Thyroid gland (tissue), 4 donors: Measurements from ENCODE around the gene FLRT2.

Experiments used
- POLR2A ChIP-seq, 2 donors: fragments of 450-650 bp; IDR thresholded peaks; one replicate each; pipeline ENCODE4 v1.6.1; 2017; ENCODE audit warnings: antibody characterized with exemption in 2 of 2, mild to moderate bottlenecking in 2 of 2, moderate library complexity in 1 of 2
- TF ChIP-seq, protein P1 (sequence below), 6 experiments: fragments of 200-600 bp in 3 of 6; fragments of 450-650 bp in 3 of 6; sonication (generic) in 3 of 6; IDR thresholded peaks; one replicate each; pipeline ENCODE4 v1.5.1; 2016 to 2019; ENCODE audit warnings: antibody characterized with exemption in 6 of 6, mild to moderate bottlenecking in 2 of 6, inconsistent platforms in 1 of 6, moderate library complexity in 1 of 6

DNA sequence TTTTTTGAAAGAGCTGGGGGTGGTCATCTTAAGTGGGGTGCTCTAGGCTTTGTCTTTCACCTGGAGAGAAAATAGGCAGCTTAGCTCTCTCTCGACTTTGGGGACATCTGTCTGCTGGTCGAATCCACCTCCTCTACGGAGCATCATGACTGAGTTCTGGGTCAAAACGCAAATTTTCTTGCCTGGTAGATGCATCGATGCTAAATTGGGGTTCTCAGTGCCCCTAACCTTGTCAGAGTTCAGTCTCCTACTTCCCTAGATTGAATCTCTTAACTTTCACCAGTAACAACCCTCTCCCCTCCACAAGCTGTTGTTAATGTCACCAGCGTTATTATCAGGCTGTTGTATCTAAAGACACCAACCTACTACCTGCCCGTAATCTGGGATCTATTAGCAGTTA is 682 bp downstream of the FLRT2 start:
- TF ChIP-seq POLR2A (IDR thresholded peaks at IDR 0.05), result no peak
- TF ChIP-seq, protein P1, sequence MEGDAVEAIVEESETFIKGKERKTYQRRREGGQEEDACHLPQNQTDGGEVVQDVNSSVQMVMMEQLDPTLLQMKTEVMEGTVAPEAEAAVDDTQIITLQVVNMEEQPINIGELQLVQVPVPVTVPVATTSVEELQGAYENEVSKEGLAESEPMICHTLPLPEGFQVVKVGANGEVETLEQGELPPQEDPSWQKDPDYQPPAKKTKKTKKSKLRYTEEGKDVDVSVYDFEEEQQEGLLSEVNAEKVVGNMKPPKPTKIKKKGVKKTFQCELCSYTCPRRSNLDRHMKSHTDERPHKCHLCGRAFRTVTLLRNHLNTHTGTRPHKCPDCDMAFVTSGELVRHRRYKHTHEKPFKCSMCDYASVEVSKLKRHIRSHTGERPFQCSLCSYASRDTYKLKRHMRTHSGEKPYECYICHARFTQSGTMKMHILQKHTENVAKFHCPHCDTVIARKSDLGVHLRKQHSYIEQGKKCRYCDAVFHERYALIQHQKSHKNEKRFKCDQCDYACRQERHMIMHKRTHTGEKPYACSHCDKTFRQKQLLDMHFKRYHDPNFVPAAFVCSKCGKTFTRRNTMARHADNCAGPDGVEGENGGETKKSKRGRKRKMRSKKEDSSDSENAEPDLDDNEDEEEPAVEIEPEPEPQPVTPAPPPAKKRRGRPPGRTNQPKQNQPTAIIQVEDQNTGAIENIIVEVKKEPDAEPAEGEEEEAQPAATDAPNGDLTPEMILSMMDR (IDR thresholded peaks at IDR 0.05), result no peak
